IMR-90 (cell line): ENCODE measurements around the gene RIPK4.

Experiments used
- CTCF ChIP-seq: conservative IDR thresholded peaks from 2 replicates; pipeline ENCODE4 v1.5.1; 2012; ENCODE audit warnings: mild to moderate bottlenecking, low read depth, low read length, improper control_type of control experiment
- ELK1 ChIP-seq: fragments of 150-350 bp; IDR thresholded peaks from 2 replicates; pipeline ENCODE4 v1.6.1; 2016; ENCODE audit warnings: low read depth, mild to moderate bottlenecking, low read length, moderate library complexity, borderline replicate concordance
- MAZ ChIP-seq: IDR thresholded peaks from 2 replicates; pipeline ENCODE4 v1.6.1; 2012; ENCODE audit warnings: low read depth, mild to moderate bottlenecking, low read length, improper control_type of control experiment, moderate library complexity, borderline replicate concordance
- POLR2A ChIP-seq: IDR thresholded peaks from 2 replicates; pipeline ENCODE4 v1.6.1; 2012; ENCODE audit warnings: mild to moderate bottlenecking, low read depth, low read length
- RCOR1 ChIP-seq: IDR thresholded peaks from 2 replicates; pipeline ENCODE4 v1.6.1; 2012; ENCODE audit warnings: mild to moderate bottlenecking, low read length, improper control_type of control experiment; ENCODE audit not compliant: insufficient replicate concordance
- SMC3 ChIP-seq: fragments of 150-350 bp; IDR thresholded peaks from 2 replicates; pipeline ENCODE4 v1.6.1; 2016; ENCODE audit warnings: low read depth, mild to moderate bottlenecking, antibody characterized with exemption, low read length, moderate library complexity

- no peak for TF ChIP-seq MAZ
- TF ChIP-seq CTCF = peak; percentile 73
- TF ChIP-seq POLR2A = no peak
- no peak for TF ChIP-seq ELK1
- peak; percentile 80 for TF ChIP-seq SMC3
- no peak for TF ChIP-seq RCOR1
Measured at GRCh38 chr21:41777951-41778815, 11.3 kb upstream of the RIPK4 start.
